GM18858 (cell line): ENCODE results near the gene SLCO3A1.
A peak's percentile ranks its signal among the peaks of the same experiment; 100 is the strongest.

Source experiments
- ATAC-seq: cut with Tn5 transposase; IDR thresholded peaks from one replicate; pipeline ENCODE4 v1.9.1; 2021; ENCODE audit not compliant: unreplicated experiment

Gene SLCO3A1

GRCh38 chr15:92092289-92093105 is 239.0 kb downstream of the SLCO3A1 start:
- ATAC-seq: no peak

- no peak for ATAC-seq
Observed at GRCh38 chr15:92095693-92096092, 242.2 kb downstream of the SLCO3A1 start.

- ATAC-seq: no peak
Observed at GRCh38 chr15:92097474-92098178, 244.1 kb downstream of the SLCO3A1 start.

GRCh38 chr15:92098869-92099268 is 245.4 kb downstream of the SLCO3A1 start:
- ATAC-seq: no peak

GRCh38 chr15:92100301-92100700 is 246.8 kb downstream of the SLCO3A1 start:
- no peak for ATAC-seq

GRCh38 chr15:92100751-92101150 is 247.2 kb downstream of the SLCO3A1 start:
- no peak for ATAC-seq

- ATAC-seq: peak; percentile 56
Observed at GRCh38 chr15:92101708-92102394, 248.3 kb downstream of the SLCO3A1 start.

- peak; percentile 31 for ATAC-seq
Observed at GRCh38 chr15:92102395-92102755, 248.9 kb downstream of the SLCO3A1 start.

- no peak for ATAC-seq
Observed at GRCh38 chr15:92104072-92104471, 250.6 kb downstream of the SLCO3A1 start.

- no peak for ATAC-seq
Observed at GRCh38 chr15:92105611-92106010, 252.1 kb downstream of the SLCO3A1 start.

GRCh38 chr15:92107510-92107909 is 254.0 kb downstream of the SLCO3A1 start:
- ATAC-seq: no peak

GRCh38 chr15:92109191-92109873 is 255.8 kb downstream of the SLCO3A1 start:
- ATAC-seq: no peak

GRCh38 chr15:92111291-92111690 is 257.8 kb downstream of the SLCO3A1 start:
- no peak for ATAC-seq

GRCh38 chr15:92111751-92112150 is 258.2 kb downstream of the SLCO3A1 start:
- no peak for ATAC-seq

- ATAC-seq: no peak
Observed at GRCh38 chr15:92112180-92112579, 258.7 kb downstream of the SLCO3A1 start.

- no peak for ATAC-seq
Observed at GRCh38 chr15:92112711-92113110, 259.2 kb downstream of the SLCO3A1 start.

GRCh38 chr15:92113832-92114231 is 260.3 kb downstream of the SLCO3A1 start:
- ATAC-seq: no peak

GRCh38 chr15:92115834-92116233 is 262.3 kb downstream of the SLCO3A1 start:
- ATAC-seq: no peak

GRCh38 chr15:92116330-92116729 is 262.8 kb downstream of the SLCO3A1 start:
- ATAC-seq: no peak

GRCh38 chr15:92117261-92117731 is 263.8 kb downstream of the SLCO3A1 start:
- no peak for ATAC-seq
